Measurements from ENCODE around the gene S100A12.
"Not testable (repeated sequence)": the region's sequence is repeated elsewhere in the genome, so short reads cannot be mapped to it uniquely, and the experiment has no call there.

Gene S100A12

DNA sequence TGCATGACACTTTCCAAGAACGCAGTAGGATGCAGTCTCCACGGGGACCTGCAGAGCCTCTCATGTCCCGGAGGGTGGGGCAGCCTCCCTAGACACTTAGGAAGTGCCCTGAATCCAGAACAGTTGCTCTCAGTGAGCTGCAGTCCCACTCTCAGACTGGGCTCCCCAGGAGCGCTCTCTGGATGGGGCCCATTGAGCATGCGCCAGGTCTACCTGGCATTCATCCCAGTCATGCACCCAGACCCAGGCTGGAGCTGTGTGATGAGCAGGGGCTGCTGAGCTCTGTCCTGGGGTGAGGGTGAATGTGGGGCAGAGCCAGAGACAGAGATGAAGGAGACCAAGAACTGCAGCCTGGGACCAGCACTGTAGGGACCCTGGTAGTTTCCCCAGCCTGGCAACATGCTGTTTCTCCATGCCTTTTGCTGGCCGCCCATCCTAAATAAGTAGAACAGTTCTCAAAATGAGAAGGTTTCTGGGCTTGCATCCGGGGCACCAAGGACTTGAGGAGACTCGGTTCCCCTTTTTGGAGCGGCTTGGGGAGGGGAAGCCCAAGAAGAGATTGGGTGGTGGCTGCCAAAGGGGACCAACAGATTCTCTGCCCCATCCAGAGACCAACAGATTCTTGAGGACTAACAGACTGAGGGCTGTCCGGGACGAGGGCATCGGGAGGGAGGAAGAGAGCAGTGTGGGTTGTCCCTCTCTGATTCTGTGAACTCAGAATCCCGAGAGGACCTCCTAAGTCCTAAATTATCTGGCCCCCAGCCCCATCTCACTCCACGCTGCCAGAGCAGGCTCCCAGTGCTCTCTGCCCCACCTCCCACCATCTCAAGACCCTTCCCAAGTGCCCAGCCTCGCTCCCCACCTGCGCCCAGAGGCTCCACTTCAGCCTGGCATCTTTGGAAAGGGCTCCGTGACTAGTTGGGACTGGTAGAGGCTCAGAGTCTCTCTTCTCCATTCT, 25.8 kb downstream of the S100A12 start:
- no peak for DNase-seq

DNA sequence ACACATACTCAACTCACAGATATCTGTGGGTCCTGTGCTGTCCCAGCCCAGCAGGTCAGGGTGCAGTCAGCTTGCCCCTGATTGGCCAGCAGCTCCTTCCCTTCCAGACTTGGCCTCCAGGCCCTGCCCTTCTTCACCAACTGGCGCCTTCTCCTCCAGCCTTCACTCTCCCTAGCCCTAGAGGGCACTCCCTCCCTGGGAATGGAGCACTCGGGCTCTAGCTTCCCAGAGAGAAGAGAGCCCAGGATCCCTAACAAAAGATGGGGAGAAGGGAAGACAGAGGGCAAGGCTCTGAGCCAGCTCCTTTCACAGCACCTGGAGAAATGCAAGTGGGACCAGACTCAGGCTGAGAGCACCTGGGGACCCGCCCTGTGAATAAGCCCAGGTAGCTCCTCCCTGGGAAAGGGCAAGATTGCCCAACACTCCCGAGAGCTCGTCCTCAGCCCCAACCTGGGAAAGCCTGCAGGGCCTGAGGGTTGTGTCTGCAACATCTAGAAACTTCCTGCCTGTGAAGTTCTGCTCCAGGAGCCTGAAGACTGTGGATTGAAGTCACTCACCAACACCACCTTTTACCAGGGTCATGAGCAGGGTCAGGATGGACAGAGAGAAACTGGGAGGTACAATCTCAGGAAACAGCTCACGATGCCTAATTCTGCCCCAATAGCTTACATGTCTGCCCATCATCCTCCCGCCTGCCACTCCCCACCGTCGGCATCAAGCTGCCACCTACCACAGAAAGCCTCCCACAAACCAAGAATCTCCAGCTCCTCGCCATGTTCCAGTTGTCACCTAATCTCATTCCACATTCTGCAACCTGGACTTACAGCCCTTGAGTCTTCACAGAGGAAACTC, 26.7 kb downstream of the S100A12 start, which contains the start of gene PGLYRP4:
PGLYRP4 (minus strand) TSS at position 331 of the 852 bp plus-strand sequence. CDS start 909 bp downstream, outside the sequence.
- no peak for DNase-seq

DNA sequence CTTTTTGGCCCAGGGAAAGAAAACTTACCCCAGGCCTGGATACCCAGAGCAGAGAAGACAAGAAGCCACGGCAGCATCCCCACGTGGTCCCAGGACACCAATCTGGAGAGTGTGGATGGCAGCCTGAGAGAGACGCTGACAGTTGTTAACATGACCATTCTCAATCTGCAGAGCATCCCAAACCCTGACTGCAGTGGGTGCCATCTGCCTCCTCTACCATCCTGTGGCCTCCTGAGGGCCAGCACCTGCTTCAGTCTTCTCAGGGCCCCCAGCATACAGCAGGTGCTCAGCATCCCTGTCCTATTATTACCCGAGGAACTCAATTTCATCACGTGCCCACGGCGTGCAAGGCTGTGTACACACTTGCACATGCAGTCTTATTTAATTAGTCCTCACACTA, 27.6 kb downstream of the S100A12 start:
- no peak for DNase-seq

DNA sequence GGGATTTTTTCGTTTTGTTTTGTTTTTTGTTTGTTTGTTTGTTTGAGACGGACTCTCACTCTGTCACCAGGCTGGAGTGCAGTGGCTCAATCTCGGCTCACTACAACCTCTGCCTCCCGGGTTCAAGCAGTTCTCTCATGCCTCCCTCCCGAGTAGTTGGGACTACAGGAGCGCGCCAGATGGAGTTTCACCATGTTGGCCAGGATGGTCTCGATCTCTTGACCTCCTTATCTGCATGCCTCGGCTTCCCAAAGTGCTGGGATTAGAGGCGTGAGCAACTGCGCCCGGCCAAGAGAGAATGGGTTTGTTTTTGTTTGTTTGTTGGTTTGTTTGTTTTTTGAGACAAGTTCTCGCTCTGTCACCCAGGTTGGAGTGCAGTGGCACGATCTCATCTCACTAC, 28.4 kb downstream of the S100A12 start:
- DNase-seq: not testable (repeated sequence)

- peak; percentile 94 for DNase-seq
Measured at GRCh38 chr1:153346077-153346723, 29.2 kb downstream of the S100A12 start.

- DNase-seq: peak; percentile 10
Measured at GRCh38 chr1:153345187-153346076, 30.0 kb downstream of the S100A12 start.

DNA sequence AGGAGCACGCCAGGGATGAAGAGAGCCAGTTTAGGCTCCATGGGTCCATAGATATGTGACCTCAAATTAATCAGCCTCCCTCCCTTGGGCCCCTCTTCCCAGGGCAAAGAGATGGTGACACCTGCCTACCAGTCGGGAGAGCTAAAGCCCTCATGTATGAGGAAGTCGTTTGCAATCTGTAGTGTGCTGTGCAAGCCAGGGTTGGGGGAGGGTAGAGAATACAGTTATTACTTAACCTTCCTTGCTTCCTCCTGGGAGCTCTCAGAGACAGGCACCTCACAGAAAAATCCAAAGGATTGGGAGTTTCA, 30.7 kb downstream of the S100A12 start:
- DNase-seq: no peak

GRCh38 chr1:153343811-153344717, 31.4 kb downstream of the S100A12 start:
- DNase-seq: no peak

DNA sequence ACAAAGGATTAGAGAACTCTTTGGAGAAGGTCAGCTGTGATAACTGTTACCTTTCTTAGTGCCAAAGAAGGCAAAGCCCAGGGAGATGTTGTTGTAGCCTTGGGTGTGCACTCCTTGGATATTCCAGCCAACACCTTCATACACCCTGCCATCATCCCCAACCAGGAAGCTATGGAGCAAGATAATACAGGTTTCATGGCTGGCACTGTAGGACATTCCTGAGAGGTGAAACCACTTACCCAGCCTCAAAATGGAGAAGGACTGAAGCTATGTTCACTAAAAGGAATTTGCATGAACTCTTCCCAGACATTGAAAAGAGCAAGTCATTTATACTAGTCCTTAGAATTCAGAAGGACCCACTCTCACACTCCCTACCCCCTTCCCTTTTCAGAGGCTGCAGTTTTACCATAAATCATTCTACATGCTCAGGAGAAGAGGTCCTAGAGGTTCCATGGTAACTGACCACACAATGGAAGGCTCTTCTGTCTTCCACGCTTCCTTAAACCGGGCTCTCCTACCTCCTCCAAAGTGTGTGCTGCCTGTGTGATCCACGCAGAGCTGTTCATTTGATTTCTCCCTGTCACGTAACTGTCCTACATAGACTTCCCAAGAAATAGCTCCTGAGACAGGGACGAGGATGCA, 32.3 kb downstream of the S100A12 start:
- DNase-seq: no peak

DNA sequence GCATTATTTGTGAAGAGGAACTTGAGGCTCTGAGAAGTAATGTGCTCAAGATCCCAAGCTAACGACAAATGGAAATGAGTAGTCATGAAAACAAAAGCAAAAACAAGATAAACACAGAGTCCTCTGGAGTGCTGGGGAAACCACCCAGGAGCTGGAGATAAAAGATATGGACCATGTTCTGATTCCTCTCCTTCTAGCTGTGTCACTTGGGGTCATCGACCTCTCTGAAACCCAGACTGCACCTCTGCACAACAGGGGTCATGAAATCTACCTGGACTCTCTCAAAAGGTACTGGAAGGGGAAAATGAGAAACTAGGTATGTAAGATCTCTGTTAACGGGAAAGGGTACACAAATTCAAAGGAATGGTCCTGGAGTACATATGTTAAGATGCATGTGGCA, 33.2 kb downstream of the S100A12 start:
- DNase-seq: no peak

DNA sequence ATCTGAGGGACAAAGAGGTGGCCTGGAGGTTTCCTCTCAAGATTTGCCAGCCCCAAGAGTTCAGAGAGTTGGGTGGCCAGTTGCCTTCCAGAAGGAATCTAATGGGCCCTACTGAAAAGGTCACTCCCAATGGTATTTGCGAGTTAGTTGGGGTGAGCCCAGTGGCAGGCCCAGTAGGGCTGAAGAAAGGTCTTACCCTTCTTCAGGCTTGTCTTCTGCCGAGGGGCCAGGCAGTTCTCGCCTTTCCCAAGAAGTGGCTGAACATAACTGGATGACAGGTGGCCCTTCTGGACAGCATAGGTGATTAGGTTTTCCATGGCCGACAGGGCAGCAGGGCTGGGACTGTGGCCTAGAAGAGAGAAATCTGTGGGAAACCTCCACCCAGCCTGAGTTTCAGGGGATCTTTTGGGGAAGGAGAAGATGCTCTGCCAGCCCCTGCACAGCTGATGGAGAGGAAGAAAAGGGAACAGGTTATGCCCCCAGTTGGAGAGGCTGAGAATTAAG, 33.9 kb downstream of the S100A12 start:
- no peak for DNase-seq

DNA sequence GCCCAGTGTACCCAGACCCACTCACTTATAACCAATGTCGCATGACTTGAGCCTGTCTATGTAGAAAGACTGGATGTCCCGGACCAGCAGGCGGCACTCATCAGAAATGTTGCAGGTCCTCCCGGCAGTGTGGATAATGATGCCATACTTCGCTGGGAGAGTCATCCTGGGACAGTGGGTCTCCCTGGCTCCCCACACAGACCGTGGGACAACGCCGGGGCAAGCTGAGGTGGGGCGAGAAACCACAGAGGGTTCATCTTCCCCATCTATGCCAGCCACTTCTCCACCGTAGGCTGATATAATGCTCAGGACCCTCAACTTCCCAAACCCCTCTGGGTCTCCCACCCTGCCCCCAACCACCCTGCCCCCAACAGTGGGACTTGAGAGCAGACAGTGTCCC, 35.1 kb downstream of the S100A12 start:
- DNase-seq: no peak

DNA sequence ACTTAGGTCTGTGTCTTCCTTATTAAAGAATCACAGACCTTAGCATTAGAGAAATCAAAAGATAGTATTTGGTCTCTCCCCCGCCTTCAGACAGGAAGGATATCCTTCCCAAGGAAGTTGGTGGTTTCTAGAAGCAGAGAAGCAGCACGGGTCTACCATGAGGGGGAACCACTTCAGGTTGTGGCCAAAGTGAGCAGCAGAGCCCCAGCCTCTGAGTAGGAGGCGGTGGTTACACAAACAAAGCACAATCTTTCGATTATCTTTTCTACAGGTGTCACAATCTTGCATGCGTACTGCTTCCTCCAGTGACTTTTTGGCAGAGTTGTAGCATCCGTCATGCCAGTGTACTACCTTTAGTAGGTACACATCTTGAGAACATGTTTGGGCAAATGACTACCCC, 35.6 kb downstream of the S100A12 start:
- no peak for DNase-seq

- no peak for DNase-seq
Measured at GRCh38 chr1:153337980-153338853, 37.2 kb downstream of the S100A12 start.

DNA sequence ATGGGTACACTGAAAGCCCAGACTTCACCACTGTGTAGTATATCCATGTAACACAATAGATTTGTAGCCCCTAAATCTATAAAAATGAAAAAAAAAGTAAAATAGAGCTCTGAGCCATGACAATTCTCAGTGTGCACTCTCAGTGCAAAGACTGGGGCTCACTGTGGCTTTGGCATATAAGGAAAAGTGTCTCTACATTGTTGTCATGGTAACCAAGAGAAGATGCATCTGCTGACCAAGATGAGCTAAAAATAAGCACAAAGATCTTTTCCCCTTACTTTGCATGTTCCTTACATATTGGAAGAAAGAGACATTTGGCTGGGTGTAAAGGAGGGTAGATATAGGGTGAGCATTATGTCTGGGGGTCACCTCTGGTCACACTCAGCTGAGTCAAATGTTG, 38.8 kb downstream of the S100A12 start:
- DNase-seq: no peak

GRCh38 chr1:153333902-153334301, 41.5 kb downstream of the S100A12 start:
- no peak for DNase-seq

DNA sequence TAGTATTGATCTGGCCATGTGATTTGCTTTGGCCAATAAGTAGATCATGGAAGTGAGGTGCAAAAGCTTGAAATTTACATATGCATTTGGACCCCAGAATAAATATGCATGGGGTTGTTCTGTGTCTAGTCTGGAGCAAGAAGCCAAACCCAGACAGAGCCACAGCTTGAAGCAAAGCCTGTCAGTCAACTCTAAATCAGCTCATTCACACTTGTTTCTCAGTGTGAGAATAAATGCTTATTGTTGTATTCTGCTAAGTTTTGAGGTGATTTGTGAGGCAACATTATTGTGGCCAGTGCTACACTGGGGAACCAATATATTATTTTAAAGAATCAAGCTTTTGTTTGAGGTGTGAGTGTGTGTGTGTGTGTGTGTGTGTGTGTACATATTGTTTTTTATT, 50.5 kb downstream of the S100A12 start:
- no peak for DNase-seq

Measured in DMS79 (cell line).